Muscle layer of colon (tissue), 2 donors: ENCODE data around the gene TOMM40.

ENCODE experiments used
- H3K27ac ChIP-seq: one replicate; pipeline ENCODE4 v1.7.0; 2013; ENCODE audit warnings: low read depth, mild to moderate bottlenecking, low read length, moderate library complexity
- H3K27me3 ChIP-seq, 2 donors: one replicate each; pipeline ENCODE4 v1.7.0; 2013; ENCODE audit warnings: low read length in 2 of 2, mild to moderate bottlenecking in 2 of 2; ENCODE audit not compliant: insufficient read depth in 2 of 2, control insufficient read depth in 1 of 2
- H3K36me3 ChIP-seq: one replicate; pipeline ENCODE4 v1.7.0; 2013; ENCODE audit warnings: mild to moderate bottlenecking, low read length; ENCODE audit not compliant: insufficient read depth
- H3K4me1 ChIP-seq: one replicate; pipeline ENCODE4 v1.7.0; 2013; ENCODE audit warnings: mild to moderate bottlenecking, low read length; ENCODE audit not compliant: insufficient read depth
- H3K4me3 ChIP-seq, 2 donors: one replicate each; pipeline ENCODE4 v1.7.0; 2013; ENCODE audit warnings: low read length in 2 of 2, low read depth in 1 of 2, mild to moderate bottlenecking in 1 of 2, moderate library complexity in 1 of 2
- H3K9ac ChIP-seq: one replicate; pipeline ENCODE4 v1.7.0; 2013; ENCODE audit warnings: low read length
- H3K9me3 ChIP-seq: one replicate; pipeline ENCODE4 v1.7.0; 2013; ENCODE audit warnings: mild to moderate bottlenecking, low read length
- donor health status: abdominal sarcoma.
- donor health status: Adenocarcinoma of cecum.

TOMM40 gene

DNA sequence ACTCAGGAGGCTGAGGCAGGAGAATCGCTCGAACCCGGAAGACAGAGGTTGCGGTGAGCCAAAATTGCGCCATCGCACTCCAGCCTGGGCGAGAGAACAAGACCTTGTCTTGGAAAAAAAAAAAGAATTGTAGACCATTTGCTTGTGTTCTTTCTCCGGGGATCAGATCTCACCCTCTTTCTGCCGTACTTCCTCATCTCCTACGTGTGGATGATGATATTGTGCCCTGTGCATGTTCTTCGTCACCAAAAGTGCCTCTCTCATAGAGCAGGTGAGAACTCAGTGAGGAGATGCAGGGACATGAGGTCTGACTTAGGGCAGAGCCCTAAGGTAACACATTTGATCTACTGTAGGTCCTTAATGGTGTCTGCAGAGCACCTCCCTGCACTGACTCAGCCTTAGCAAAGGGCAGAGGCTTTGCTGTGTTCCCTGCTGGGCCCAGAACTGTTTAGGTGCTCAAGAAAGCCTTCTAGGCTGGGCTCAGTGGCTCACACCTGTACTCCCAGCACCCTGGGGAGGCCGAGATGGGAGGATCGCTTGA is 56.1 kb downstream of the TOMM40 start:
- Histone ChIP-seq H3K9me3 (no peaks in the 10 kb centered on the region), H3K27me3 (no peaks in the 10 kb centered on the region), H3K27ac (no peak overlapping the region), H3K9ac (no peak overlapping the region), H3K4me1 (no peaks in the 10 kb centered on the region), H3K4me3 (no peak overlapping the region), H3K36me3 (no peaks in the 10 kb centered on the region)

DNA sequence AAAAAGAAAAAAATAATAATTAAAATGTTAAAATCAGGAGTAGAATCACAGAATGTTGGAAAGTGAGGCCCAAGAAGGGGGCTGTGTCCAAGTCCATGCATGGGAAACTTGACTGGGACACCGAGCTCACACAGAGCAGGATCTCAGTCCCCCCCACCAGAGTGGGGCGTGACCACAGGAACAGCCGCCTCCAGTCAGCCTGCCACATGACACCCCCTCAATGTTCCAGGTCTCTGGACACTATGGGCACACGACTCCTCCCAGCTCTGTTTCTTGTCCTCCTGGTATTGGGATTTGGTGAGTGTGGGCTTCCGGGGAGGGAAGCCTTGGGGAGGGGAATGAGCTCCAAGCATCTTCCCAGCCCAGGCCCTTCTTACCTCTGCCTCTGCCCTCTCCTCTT is 57.2 kb downstream of the TOMM40 start:
- Histone ChIP-seq H3K27ac (no peak overlapping the region), H3K36me3 (no peaks in the 10 kb centered on the region), H3K9ac (no peak overlapping the region), H3K4me1 (peaks cover 3% of the 10 kb centered on the region), H3K9me3 (no peaks in the 10 kb centered on the region), H3K27me3 (no peaks in the 10 kb centered on the region), H3K4me3 (no peak overlapping the region)

DNA sequence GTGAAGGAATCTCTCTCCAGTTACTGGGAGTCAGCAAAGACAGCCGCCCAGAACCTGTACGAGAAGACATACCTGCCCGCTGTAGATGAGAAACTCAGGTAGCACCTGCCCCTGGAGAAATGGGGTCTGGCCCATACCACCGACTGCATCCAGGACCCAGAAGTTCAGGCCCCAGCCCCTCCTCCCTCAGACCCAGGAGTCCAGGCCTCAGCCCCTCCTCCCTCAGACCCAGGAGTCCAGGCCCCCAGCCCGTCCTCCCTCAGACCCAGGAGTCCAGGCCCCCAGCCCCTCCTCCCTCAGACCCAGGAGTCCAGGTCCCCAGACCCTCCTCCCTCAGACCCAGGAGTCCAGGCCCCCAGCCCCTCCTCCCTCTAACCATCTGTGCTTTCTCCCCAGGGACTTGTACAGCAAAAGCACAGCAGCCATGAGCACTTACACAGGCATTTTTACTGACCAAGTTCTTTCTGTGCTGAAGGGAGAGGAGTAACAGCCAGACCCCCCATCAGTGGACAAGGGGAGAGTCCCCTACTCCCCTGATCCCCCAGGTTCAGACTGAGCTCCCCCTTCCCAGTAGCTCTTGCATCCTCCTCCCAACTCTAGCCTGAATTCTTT is 57.8 kb downstream of the TOMM40 start:
- Histone ChIP-seq H3K4me1 (peaks cover 9% of the 10 kb centered on the region), H3K9me3 (no peaks in the 10 kb centered on the region), H3K4me3 (no peak overlapping the region), H3K27ac (no peak overlapping the region), H3K9ac (no peak overlapping the region), H3K36me3 (no peaks in the 10 kb centered on the region), H3K27me3 (no peaks in the 10 kb centered on the region)

- no peaks in the 10 kb centered on the region for H3K9me3 ChIP-seq
- no peaks in the 10 kb centered on the region for H3K36me3 ChIP-seq
- no peak overlapping the region for H3K9ac ChIP-seq
- H3K4me1 ChIP-seq, result peaks cover 14% of the 10 kb centered on the region
- no peak overlapping the region for H3K4me3 ChIP-seq
- no peak overlapping the region for H3K27ac ChIP-seq
- no peaks in the 10 kb centered on the region for H3K27me3 ChIP-seq
Measured at GRCh38 chr19:44949550-44949949, 58.5 kb downstream of the TOMM40 start.

DNA sequence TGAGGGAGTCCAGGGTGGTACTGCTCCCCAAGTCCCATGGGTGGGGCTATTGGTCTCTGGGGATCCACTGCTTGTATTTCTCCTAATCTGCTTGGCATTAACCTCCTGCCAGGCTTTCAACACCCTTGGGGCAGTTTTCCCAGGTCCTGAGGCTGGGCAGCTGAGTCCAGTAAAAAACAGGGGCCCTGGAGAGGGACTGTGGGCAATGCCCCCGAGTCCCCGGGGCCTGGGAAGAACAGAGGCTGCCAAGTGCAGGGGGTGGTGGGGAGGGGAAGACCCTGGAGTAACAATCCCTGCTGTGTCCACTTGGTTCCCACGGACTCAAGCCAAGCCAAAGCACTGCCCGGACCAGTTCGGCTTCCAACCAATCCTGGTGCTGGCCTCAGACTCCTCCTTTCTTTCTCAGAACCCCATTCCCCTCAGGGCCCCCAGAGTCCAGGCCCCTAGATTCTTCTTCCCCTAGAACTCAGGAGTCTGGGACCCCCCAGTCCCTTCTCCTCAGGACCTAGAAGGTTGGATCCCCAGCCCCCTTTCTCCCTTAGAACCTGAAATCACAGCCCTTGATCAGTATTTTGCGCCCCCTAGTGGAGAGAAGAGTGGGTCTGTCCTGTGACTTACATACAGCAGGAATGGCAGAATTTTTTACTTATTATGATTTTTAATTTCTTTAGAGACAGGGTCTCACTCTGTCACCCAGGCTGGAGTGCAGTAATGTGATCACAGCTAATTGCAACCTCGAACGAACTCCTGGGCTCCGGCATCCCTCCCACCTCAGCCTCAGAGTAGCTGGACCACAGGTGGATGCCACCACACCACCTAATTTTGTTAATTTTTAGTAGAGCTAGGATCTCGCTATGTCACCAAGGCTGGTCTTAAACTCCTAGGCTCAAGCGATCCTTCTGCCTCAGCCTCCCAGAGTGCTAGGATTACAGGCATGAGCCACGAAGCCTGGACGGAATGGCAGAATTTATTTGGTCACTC is 60.4 kb downstream of the TOMM40 start:
- no peaks in the 10 kb centered on the region for H3K9me3 ChIP-seq
- no peak overlapping the region for H3K27ac ChIP-seq
- H3K27me3 ChIP-seq, result no peaks in the 10 kb centered on the region
- H3K36me3 ChIP-seq, result no peaks in the 10 kb centered on the region
- H3K4me3 ChIP-seq, result no peak overlapping the region
- H3K4me1 ChIP-seq, result peaks cover 23% of the 10 kb centered on the region
- H3K9ac ChIP-seq, result no peak overlapping the region
